ENCODE results near the gene CYP2D6. TPM values are rescaled to one million over a fixed set of nuclear protein-coding genes. Genes with fewer than 3 reads are reported as not detected.

CYP2D6 gene
- total and polyA plus RNA-seq, 10 of the 15 experiments (the other 5 are each of a cell fraction or from before 2014, with no cell fraction given) = 0.08 to 1.4 (median 0.39) TPM

- SMC1A ChIA-PET (ENCODE audit: uncharacterized antibody, unreplicated experiment) = interaction anchor here (1.0 to 4.7 kb wide), 8 partner anchors 21 to 415 kb away, joined by 3 to 33 read pairs (median 4); partner anchors contain the start of gene NDUFA6
Measured at GRCh38 chr22:42111798-42112197, 18.8 kb downstream of the CYP2D6 start.

DNA sequence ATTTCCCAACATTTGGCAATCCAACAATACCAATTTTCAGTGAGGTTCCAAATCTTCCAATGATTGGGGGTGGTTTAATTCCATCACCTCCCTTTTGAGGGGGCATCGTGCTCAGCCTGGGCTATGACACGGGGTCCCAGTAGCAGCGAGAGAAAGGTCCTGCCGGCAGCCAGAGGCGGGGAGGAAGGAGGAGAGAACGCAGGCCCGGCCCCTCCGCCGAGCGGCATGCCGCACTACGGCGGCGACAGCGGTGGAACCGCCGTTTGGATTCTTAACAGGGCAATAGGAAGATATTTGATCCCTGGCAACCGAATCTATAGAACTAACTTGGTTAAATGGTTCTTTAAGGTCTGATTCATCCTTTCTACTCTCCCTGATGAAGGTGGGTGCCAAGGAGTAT, 21.8 kb downstream of the CYP2D6 start:
- H3K27me3 ChIP-seq (replicated peaks in 1 of 2; ENCODE audit: control insufficient read depth in 2 of 2, insufficient read depth in 2 of 2, low read length in 1 of 2) = no peaks in the 10 kb centered on the region
- no peak overlapping the region for H2AFZ ChIP-seq (ENCODE audit: control insufficient read depth, low read depth, low read length)
- no peaks in the 10 kb centered on the region for H3K36me3 ChIP-seq (ENCODE audit: control insufficient read depth in 2 of 2, insufficient read depth in 2 of 2, low read length in 1 of 2)
- H3K9ac ChIP-seq (ENCODE audit: control insufficient read depth, insufficient read depth, low read length) = no peak overlapping the region
- TF ChIP-seq PAX5 (IDR thresholded peaks at IDR 0.05; ENCODE audit: borderline replicate concordance, low read depth, low read length) (no peak), POLR2AphosphoS2 (IDR thresholded peaks at IDR 0.05; ENCODE audit: low read depth, low read length) (no peak)
- ATAC-seq = no peak
- ChIA-PET CTCF (interaction anchor here (4.9 kb wide), 1 partner anchor 142 kb away, joined by 57 read pairs; the partner anchor contains the start of gene SEPTIN3), RAD21 (ENCODE audit: unreplicated experiment) (no interaction called here), SMC1A (ENCODE audit: uncharacterized antibody, unreplicated experiment) (interaction anchor here (1.2 to 4.7 kb wide), 2 partner anchors 8 to 143 kb away, joined by 3 to 33 read pairs; no protein-coding TSS in a partner anchor), POLR2A (no interaction called here)
- WGBS (ENCODE audit: insufficient coverage, insufficient replicate concordance, low lambda C conversion rate, missing lambda C conversion rate) = 94% methylated on average over 17 of the region's 18 CpGs
- intact Hi-C loops (cut with micrococcal nuclease; ENCODE audit: unreplicated experiment) (no loop called here), in situ Hi-C loops (cut with MboI) (no loop called here)
- no peaks in the 10 kb centered on the region for H3K79me2 ChIP-seq (ENCODE audit: control insufficient read depth, insufficient read depth, low read length)
- H3K9me3 ChIP-seq (replicated peaks; ENCODE audit: control insufficient read depth, insufficient read depth, low read length) = peaks cover 5% of the 10 kb centered on the region
- H3K4me1 ChIP-seq (ENCODE audit: control insufficient read depth, insufficient read depth, low read length) = no peaks in the 10 kb centered on the region
- no peaks in the 10 kb centered on the region for H4K20me1 ChIP-seq (ENCODE audit: control insufficient read depth, insufficient read depth)
- no peak overlapping the region for H3K4me3 ChIP-seq
- no peak for FAIRE-seq
- no peak for DNase-seq (ENCODE audit: low read depth, low spot score)
- BruUV-seq (replicated peaks) = no TSS peak
- no peak overlapping the region for H3K27ac ChIP-seq (ENCODE audit: control insufficient read depth, insufficient read depth)
- H3K4me2 ChIP-seq (ENCODE audit: control insufficient read depth, insufficient read depth) = no peak overlapping the region

More at GRCh38 chr22:42111798-42112197, 18.8 kb downstream of the CYP2D6 start:
- intact Hi-C loops (cut with micrococcal nuclease; ENCODE audit: unreplicated experiment) (loop anchor here (5.0 kb wide), 1 partner anchor 159 kb away; the partner anchor contains the start of gene SMIM45), in situ Hi-C loops (cut with MboI) (no loop called here)
- no peak for ATAC-seq
- H3K9me3 ChIP-seq (replicated peaks; ENCODE audit: control insufficient read depth, insufficient read depth, low read length) = peaks cover 11% of the 10 kb centered on the region; the same call in 2 of the 3 replicates
- RAD21 ChIA-PET (ENCODE audit: unreplicated experiment) = interaction anchor here (1.7 to 3.7 kb wide), 2 partner anchors 21 to 144 kb away, joined by 9 to 25 read pairs; partner anchors contain the start of gene NDUFA6
- BruUV-seq (replicated peaks) = no TSS peak
- FAIRE-seq = no peak
- H3K79me2 ChIP-seq (ENCODE audit: control insufficient read depth, insufficient read depth, low read length) = no peaks in the 10 kb centered on the region
- DNase-seq (ENCODE audit: low read depth, low spot score) = no peak
- no peaks in the 10 kb centered on the region for H3K36me3 ChIP-seq (ENCODE audit: control insufficient read depth in 2 of 2, insufficient read depth in 2 of 2, low read length in 1 of 2)
- WGBS (ENCODE audit: insufficient coverage, insufficient replicate concordance, low lambda C conversion rate, missing lambda C conversion rate) = 98% methylated on average over 4 of the region's 4 CpGs
- no peaks in the 10 kb centered on the region for H3K4me1 ChIP-seq (ENCODE audit: control insufficient read depth, insufficient read depth, low read length)
- H3K4me2 ChIP-seq (ENCODE audit: control insufficient read depth, insufficient read depth) = no peak overlapping the region
- no peak overlapping the region for H2AFZ ChIP-seq (ENCODE audit: control insufficient read depth, low read depth, low read length)
- no peak for TF ChIP-seq NR2C1 (IDR thresholded peaks at IDR 0.05)
- TF ChIP-seq, protein P1, sequence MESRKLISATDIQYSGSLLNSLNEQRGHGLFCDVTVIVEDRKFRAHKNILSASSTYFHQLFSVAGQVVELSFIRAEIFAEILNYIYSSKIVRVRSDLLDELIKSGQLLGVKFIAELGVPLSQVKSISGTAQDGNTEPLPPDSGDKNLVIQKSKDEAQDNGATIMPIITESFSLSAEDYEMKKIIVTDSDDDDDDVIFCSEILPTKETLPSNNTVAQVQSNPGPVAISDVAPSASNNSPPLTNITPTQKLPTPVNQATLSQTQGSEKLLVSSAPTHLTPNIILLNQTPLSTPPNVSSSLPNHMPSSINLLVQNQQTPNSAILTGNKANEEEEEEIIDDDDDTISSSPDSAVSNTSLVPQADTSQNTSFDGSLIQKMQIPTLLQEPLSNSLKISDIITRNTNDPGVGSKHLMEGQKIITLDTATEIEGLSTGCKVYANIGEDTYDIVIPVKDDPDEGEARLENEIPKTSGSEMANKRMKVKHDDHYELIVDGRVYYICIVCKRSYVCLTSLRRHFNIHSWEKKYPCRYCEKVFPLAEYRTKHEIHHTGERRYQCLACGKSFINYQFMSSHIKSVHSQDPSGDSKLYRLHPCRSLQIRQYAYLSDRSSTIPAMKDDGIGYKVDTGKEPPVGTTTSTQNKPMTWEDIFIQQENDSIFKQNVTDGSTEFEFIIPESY (IDR thresholded peaks at IDR 0.05) = no peak
- no peak overlapping the region for H3K4me3 ChIP-seq
- no peaks in the 10 kb centered on the region for H3K27me3 ChIP-seq (replicated peaks in 1 of 2; ENCODE audit: control insufficient read depth in 2 of 2, insufficient read depth in 2 of 2, low read length in 1 of 2)
- POLR2A ChIA-PET = no interaction called here
- H4K20me1 ChIP-seq (ENCODE audit: control insufficient read depth, insufficient read depth) = no peaks in the 10 kb centered on the region
- CTCF ChIA-PET = interaction anchor here (1.3 to 4.9 kb wide), 7 partner anchors 11 to 153 kb away, joined by 4 to 57 read pairs (median 5); partner anchors contain the start of genes NDUFA6 and SEPTIN3
- no peak overlapping the region for H3K9ac ChIP-seq (ENCODE audit: control insufficient read depth, insufficient read depth, low read length)
- H3K27ac ChIP-seq (ENCODE audit: control insufficient read depth, insufficient read depth) = no peak overlapping the region

Measured in GM12878 (cell line).